Activated CD4-positive, CD25-positive, alpha-beta regulatory T cell treated with anti-CD3 and anti-CD28 coated beads, Interleukin-2, amount 50 U/mL, for 16 hours (primary cell): Measurements from ENCODE around the gene UBE2E3.

ENCODE experiments used
- DNase-seq: peaks from one replicate; pipeline ENCODE4 v3.0.0-alpha.2; 2020; ENCODE audit warnings: low read depth, low spot score

Gene UBE2E3

GRCh38 chr2:180978903-180979748 is 1.3 kb upstream of the UBE2E3 start:
- no peak for DNase-seq

- no peak for DNase-seq
Measured at GRCh38 chr2:180979749-180980105, 678 bp upstream of the UBE2E3 start.

- DNase-seq, result no peak
Measured at GRCh38 chr2:180980943-180981911, 822 bp downstream of the UBE2E3 start.

GRCh38 chr2:180983468-180984242 is 3.2 kb downstream of the UBE2E3 start:
- no peak for DNase-seq

GRCh38 chr2:180985771-180986395 is 5.5 kb downstream of the UBE2E3 start:
- no peak for DNase-seq

GRCh38 chr2:180987146-180987545 is 6.7 kb downstream of the UBE2E3 start:
- DNase-seq, result no peak

GRCh38 chr2:180990337-180990736 is 9.9 kb downstream of the UBE2E3 start:
- no peak for DNase-seq

GRCh38 chr2:180990794-180991193 is 10.4 kb downstream of the UBE2E3 start:
- DNase-seq, result no peak

GRCh38 chr2:180991361-180991760 is 11.0 kb downstream of the UBE2E3 start:
- DNase-seq, result no peak

- DNase-seq, result no peak
Measured at GRCh38 chr2:180991820-180992219, 11.4 kb downstream of the UBE2E3 start.

- DNase-seq, result no peak
Measured at GRCh38 chr2:180992994-180993393, 12.6 kb downstream of the UBE2E3 start.

GRCh38 chr2:180999274-180999964 is 19.0 kb downstream of the UBE2E3 start:
- no peak for DNase-seq

GRCh38 chr2:181004647-181005325 is 24.4 kb downstream of the UBE2E3 start:
- no peak for DNase-seq

GRCh38 chr2:181005326-181005655 is 24.9 kb downstream of the UBE2E3 start:
- DNase-seq, result no peak

- no peak for DNase-seq
Measured at GRCh38 chr2:181005809-181006208, 25.4 kb downstream of the UBE2E3 start.

GRCh38 chr2:181007086-181007837 is 26.9 kb downstream of the UBE2E3 start:
- no peak for DNase-seq

- no peak for DNase-seq
Measured at GRCh38 chr2:181008407-181008806, 28.0 kb downstream of the UBE2E3 start.

- no peak for DNase-seq
Measured at GRCh38 chr2:181021199-181021789, 40.9 kb downstream of the UBE2E3 start.

GRCh38 chr2:181022652-181023051 is 42.2 kb downstream of the UBE2E3 start:
- no peak for DNase-seq
